ENCODE results near the gene SERPING1.

DNA sequence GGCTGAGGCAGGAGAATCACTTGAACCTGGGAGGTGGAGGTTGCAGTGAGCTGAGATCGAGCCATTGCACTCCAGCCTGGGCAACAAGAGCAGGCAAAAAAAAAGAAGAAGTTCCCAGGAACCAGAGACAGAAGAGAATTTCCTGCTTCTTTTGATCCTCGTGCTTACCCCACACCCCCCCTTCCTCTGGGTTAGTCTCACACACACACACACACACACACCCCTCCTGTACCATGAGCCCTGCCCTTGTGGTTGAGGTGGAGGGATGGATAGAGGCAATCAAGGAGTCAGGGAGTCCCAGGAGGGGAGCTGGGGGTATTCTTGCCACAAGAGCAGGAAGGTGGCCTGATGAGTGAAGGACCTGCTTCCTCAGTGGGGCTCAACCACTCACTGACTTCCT, 25.9 kb upstream of the SERPING1 start:
- TF ChIP-seq, protein P1, sequence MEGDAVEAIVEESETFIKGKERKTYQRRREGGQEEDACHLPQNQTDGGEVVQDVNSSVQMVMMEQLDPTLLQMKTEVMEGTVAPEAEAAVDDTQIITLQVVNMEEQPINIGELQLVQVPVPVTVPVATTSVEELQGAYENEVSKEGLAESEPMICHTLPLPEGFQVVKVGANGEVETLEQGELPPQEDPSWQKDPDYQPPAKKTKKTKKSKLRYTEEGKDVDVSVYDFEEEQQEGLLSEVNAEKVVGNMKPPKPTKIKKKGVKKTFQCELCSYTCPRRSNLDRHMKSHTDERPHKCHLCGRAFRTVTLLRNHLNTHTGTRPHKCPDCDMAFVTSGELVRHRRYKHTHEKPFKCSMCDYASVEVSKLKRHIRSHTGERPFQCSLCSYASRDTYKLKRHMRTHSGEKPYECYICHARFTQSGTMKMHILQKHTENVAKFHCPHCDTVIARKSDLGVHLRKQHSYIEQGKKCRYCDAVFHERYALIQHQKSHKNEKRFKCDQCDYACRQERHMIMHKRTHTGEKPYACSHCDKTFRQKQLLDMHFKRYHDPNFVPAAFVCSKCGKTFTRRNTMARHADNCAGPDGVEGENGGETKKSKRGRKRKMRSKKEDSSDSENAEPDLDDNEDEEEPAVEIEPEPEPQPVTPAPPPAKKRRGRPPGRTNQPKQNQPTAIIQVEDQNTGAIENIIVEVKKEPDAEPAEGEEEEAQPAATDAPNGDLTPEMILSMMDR (IDR thresholded peaks at IDR 0.05) = no peak
- TF ChIP-seq, protein P2, sequence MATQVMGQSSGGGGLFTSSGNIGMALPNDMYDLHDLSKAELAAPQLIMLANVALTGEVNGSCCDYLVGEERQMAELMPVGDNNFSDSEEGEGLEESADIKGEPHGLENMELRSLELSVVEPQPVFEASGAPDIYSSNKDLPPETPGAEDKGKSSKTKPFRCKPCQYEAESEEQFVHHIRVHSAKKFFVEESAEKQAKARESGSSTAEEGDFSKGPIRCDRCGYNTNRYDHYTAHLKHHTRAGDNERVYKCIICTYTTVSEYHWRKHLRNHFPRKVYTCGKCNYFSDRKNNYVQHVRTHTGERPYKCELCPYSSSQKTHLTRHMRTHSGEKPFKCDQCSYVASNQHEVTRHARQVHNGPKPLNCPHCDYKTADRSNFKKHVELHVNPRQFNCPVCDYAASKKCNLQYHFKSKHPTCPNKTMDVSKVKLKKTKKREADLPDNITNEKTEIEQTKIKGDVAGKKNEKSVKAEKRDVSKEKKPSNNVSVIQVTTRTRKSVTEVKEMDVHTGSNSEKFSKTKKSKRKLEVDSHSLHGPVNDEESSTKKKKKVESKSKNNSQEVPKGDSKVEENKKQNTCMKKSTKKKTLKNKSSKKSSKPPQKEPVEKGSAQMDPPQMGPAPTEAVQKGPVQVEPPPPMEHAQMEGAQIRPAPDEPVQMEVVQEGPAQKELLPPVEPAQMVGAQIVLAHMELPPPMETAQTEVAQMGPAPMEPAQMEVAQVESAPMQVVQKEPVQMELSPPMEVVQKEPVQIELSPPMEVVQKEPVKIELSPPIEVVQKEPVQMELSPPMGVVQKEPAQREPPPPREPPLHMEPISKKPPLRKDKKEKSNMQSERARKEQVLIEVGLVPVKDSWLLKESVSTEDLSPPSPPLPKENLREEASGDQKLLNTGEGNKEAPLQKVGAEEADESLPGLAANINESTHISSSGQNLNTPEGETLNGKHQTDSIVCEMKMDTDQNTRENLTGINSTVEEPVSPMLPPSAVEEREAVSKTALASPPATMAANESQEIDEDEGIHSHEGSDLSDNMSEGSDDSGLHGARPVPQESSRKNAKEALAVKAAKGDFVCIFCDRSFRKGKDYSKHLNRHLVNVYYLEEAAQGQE (IDR thresholded peaks at IDR 0.05; ENCODE audit: insufficient read depth in 1 of 2, low read depth in 2 of 2, low read length in 1 of 2) = no peak
